ENCODE data around the gene KRT84.

- TF ChIP-seq POLR2AphosphoS5 (IDR thresholded peaks at IDR 0.05; ENCODE audit: borderline replicate concordance, low read depth, low read length): no peak
- no peak for TF ChIP-seq EZH2 (IDR thresholded peaks at IDR 0.05)
- no peak for TF ChIP-seq FOXP2 (optimal IDR thresholded peaks at IDR 0.05; ENCODE audit: control extremely low read depth, extremely low read length, insufficient read depth)
These were observed 2.1 kb downstream of the KRT84 start for GRCh38 chr12:52383331-52383730.

All from SK-N-MC (cell line).